SU-DHL-6 (cell line): Measurements from ENCODE around the gene ARHGAP45.

Experiments used
- H2AFZ ChIP-seq: fragments of 200-600 bp; sonication (generic); 2 replicates; pipeline ENCODE4 v1.6.1; 2014; ENCODE audit warnings: low read depth, mild to moderate bottlenecking, moderate library complexity, mixed read lengths, antibody characterized with exemption, low read length; ENCODE audit not compliant: severe bottlenecking
- H3F3A ChIP-seq: fragments of 200-600 bp; shearing (Covaris generic); 2 replicates; pipeline ENCODE4 v1.6.0; 2016; ENCODE audit warnings: antibody characterized with exemption, mild to moderate bottlenecking; ENCODE audit not compliant: insufficient read depth
- H3K27ac ChIP-seq: fragments of 200-600 bp; sonication (generic); 2 replicates; pipeline ENCODE4 v1.5.1; 2016; ENCODE audit warnings: low read depth, mild to moderate bottlenecking, low read length, moderate library complexity, mixed read lengths
- H3K27me3 ChIP-seq: fragments of 200-600 bp; sonication (generic), shearing (Covaris generic); 2 replicates; pipeline ENCODE4 v1.6.0; 2014; ENCODE audit warnings: mild to moderate bottlenecking, low read length
- H3K36me3 ChIP-seq: fragments of 200-600 bp; sonication (generic); 2 replicates; pipeline ENCODE4 v1.6.1; 2014; ENCODE audit warnings: mild to moderate bottlenecking, low read length, mixed read lengths
- H3K4me2 ChIP-seq: fragments of 300-600, 200-600 bp; shearing (Covaris generic), sonication (generic); 2 replicates; pipeline ENCODE4 v1.6.0; 2014; ENCODE audit warnings: low read length, low read depth, mild to moderate bottlenecking; ENCODE audit not compliant: poor library complexity, severe bottlenecking
- H3K4me3 ChIP-seq: fragments of 200-600 bp; sonication (generic); 2 replicates; pipeline ENCODE4 v1.5.1; 2014; ENCODE audit warnings: antibody characterized with exemption, low read length, mild to moderate bottlenecking, mixed read lengths; ENCODE audit not compliant: insufficient read depth, poor library complexity, severe bottlenecking
- H3K79me2 ChIP-seq: fragments of 200-600 bp; sonication (generic); 2 replicates; pipeline ENCODE4 v1.6.1; 2014; ENCODE audit warnings: mild to moderate bottlenecking, low read length, moderate library complexity; ENCODE audit not compliant: insufficient read depth
- H3K9ac ChIP-seq: fragments of 200-600 bp; sonication (generic); 2 replicates; pipeline ENCODE4 v1.7.0; 2014; ENCODE audit warnings: mild to moderate bottlenecking, low read length
- H3K9me2 ChIP-seq: fragments of 200-600 bp; sonication (generic); replicated peaks from 2 replicates; pipeline ENCODE4 v1.6.1; 2014; ENCODE audit warnings: low read length; ENCODE audit not compliant: insufficient read depth
- H3K9me3 ChIP-seq: fragments of 200-600 bp; sonication (generic); 2 replicates; pipeline ENCODE4 v1.6.1; 2014; ENCODE audit warnings: low read length, mixed read lengths; ENCODE audit not compliant: insufficient read depth
- H4K20me1 ChIP-seq: fragments of 200-600 bp; sonication (generic); 2 replicates; pipeline ENCODE4 v1.6.1; 2014; ENCODE audit warnings: low read depth, mild to moderate bottlenecking, antibody characterized with exemption, low read length, moderate library complexity, mixed read lengths
- EZH2phosphoT487 ChIP-seq: fragments of 200-600 bp; sonication (generic), shearing (Covaris generic); conservative IDR thresholded peaks from 2 replicates; pipeline ENCODE4 v1.6.1; 2018; ENCODE audit warnings: mild to moderate bottlenecking, antibody characterized with exemption, low read length, moderate library complexity, mixed read lengths
- TF ChIP-seq, protein P1 (sequence below): fragments of 200-600 bp; sonication (generic); IDR thresholded peaks from one replicate; pipeline ENCODE4 v1.5.1; 2017; ENCODE audit warnings: antibody characterized with exemption, mild to moderate bottlenecking, low read length, moderate library complexity; ENCODE audit not compliant: insufficient read depth, poor library complexity, severe bottlenecking

Gene ARHGAP45

DNA sequence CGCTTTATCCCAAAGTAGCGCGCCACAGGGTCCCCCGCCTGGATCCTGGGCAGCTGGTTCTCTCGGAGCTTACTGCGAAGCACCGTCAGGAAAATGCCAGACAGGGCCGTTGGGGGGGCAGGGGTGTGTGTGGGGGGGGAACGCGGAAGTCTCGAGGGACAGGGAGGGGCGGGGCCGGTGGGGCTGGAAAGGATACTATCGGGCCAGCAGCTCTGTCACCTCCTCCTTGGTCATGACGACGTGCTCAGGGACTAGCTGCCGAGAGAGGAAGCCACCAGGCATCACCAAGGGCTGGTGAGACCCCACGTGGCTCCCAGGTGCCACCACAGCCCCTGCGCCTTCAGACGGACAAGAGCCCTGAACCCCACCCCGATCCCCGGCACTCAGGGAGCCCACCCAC, 22.9 kb downstream of the ARHGAP45 start:
- H3K36me3 ChIP-seq = no peaks in the 10 kb centered on the region
- H3F3A ChIP-seq = peaks cover 23% of the 10 kb centered on the region
- H3K4me3 ChIP-seq = no peak overlapping the region
- H3K9ac ChIP-seq = no peak overlapping the region
- H3K27ac ChIP-seq = no peak overlapping the region
- no peak overlapping the region for H2AFZ ChIP-seq
- H3K9me3 ChIP-seq = no peaks in the 10 kb centered on the region
- peaks cover 21% of the 10 kb centered on the region for H3K79me2 ChIP-seq
- H3K9me2 ChIP-seq = no peaks in the 10 kb centered on the region
- TF ChIP-seq, protein P1, sequence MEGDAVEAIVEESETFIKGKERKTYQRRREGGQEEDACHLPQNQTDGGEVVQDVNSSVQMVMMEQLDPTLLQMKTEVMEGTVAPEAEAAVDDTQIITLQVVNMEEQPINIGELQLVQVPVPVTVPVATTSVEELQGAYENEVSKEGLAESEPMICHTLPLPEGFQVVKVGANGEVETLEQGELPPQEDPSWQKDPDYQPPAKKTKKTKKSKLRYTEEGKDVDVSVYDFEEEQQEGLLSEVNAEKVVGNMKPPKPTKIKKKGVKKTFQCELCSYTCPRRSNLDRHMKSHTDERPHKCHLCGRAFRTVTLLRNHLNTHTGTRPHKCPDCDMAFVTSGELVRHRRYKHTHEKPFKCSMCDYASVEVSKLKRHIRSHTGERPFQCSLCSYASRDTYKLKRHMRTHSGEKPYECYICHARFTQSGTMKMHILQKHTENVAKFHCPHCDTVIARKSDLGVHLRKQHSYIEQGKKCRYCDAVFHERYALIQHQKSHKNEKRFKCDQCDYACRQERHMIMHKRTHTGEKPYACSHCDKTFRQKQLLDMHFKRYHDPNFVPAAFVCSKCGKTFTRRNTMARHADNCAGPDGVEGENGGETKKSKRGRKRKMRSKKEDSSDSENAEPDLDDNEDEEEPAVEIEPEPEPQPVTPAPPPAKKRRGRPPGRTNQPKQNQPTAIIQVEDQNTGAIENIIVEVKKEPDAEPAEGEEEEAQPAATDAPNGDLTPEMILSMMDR = no peak
- TF ChIP-seq EZH2phosphoT487 = no peak
- H3K4me2 ChIP-seq = no peak overlapping the region
- no peaks in the 10 kb centered on the region for H4K20me1 ChIP-seq
- no peaks in the 10 kb centered on the region for H3K27me3 ChIP-seq

DNA sequence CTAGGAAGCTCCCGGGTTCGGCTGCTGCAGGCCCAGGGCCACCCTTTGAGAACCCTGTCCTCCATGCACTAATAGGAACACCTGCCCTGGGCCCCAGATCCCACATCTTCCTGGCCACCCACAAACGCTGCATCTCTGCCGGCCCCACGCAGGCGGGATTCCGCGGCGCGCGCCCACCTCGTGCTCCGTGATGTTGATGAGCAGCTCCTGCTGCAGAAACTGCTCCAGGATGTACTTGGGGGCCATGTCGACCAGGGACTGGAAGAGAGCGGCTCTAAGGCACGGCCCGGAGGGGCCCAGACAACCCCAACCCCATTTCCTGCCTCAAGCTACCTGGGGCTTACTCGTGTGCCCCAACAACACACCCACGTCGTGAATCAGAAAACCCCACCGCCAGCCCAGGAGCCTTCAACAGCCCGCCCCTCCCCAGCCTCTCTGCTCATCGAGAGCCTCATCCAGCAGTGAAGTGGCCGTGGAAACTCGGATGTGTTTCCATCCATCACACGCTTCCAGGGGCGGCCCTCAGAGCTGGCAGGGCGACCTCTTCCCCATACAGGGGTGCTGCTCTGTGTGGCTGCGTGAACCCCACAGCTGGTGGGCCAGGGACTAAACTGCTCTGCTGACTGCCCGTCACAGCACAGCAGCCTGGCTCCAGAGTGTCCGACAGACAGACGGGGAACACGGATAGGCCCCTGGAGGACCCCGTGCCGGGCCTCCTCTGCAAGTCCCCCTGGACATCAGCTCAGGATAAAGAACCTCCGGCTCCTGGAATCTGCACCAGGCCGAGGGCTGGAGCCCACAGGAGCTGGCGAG, 24.0 kb downstream of the ARHGAP45 start:
- no peaks in the 10 kb centered on the region for H3K36me3 ChIP-seq
- H3K4me3 ChIP-seq = no peak overlapping the region
- H3K9me3 ChIP-seq = no peaks in the 10 kb centered on the region
- H3K9me2 ChIP-seq = no peaks in the 10 kb centered on the region
- peaks cover 23% of the 10 kb centered on the region for H3K79me2 ChIP-seq
- H3K27me3 ChIP-seq = no peaks in the 10 kb centered on the region
- no peak for TF ChIP-seq EZH2phosphoT487
- TF ChIP-seq, protein P1 = no peak
- H3F3A ChIP-seq = peaks cover 23% of the 10 kb centered on the region
- no peak overlapping the region for H3K4me2 ChIP-seq
- H4K20me1 ChIP-seq = no peaks in the 10 kb centered on the region
- H2AFZ ChIP-seq = no peak overlapping the region
- no peak overlapping the region for H3K27ac ChIP-seq
- no peak overlapping the region for H3K9ac ChIP-seq

DNA sequence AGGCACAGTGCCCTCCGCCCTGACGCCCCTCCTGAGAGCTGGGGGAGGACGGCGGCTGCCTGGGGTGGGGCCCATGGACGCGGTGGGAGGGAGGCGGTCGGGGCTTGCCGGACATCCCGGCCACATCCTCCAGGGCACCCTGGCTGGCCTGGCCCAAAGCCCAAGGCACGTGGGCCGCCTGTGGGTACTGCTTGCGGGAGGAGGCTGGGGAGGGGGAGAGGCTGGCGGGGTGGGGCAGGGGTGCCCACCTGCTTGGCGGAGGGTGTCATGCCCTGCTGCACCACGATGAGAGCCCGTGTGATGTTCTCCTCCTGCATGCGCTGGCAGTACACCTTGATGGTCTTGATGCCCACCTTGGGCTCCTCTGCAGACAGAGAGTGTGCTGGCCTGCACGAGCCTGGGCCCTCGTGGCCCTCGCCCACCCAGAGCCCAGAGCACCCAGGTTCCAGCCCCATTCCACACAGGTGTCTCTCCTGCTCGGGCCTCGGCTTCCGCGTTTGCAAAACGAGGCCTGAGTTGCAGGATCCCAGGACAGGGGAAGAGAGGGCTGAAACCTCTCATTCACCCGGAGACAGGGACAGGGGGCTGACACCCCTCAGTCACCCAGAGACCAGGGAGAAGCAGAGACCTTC, 24.7 kb downstream of the ARHGAP45 start:
- H3K36me3 ChIP-seq = no peaks in the 10 kb centered on the region
- no peak overlapping the region for H3K27ac ChIP-seq
- no peak overlapping the region for H3K9ac ChIP-seq

More for the DNA sequence above, 24.7 kb downstream of the ARHGAP45 start:
- Histone ChIP-seq H4K20me1 (no peaks in the 10 kb centered on the region), H3K27me3 (no peaks in the 10 kb centered on the region), H3K4me3 (no peak overlapping the region), H3K79me2 (peaks cover 23% of the 10 kb centered on the region), H2AFZ (no peak overlapping the region), H3K9me2 (no peaks in the 10 kb centered on the region), H3K9me3 (no peaks in the 10 kb centered on the region), H3K4me2 (no peak overlapping the region), H3F3A (peaks cover 18% of the 10 kb centered on the region)
- TF ChIP-seq, protein P1 = no peak
- no peak for TF ChIP-seq EZH2phosphoT487
